OCI-LY1 (cell line): ENCODE data around the gene IQGAP2.

Experiments used
- CTCF ChIP-seq: fragments of 200-600 bp; sonication (generic), shearing (Covaris generic); IDR thresholded peaks from 2 replicates; pipeline ENCODE4 v1.5.1; 2017; ENCODE audit warnings: mild to moderate bottlenecking, antibody characterized with exemption, low read length, moderate library complexity, mixed read lengths
- EZH2 ChIP-seq: fragments of 200-600 bp; sonication (generic), shearing (Covaris generic); IDR thresholded peaks from 2 replicates; pipeline ENCODE4 v1.8.0; 2017; ENCODE audit warnings: borderline replicate concordance, mixed run types, mild to moderate bottlenecking, antibody characterized with exemption, low read length, moderate library complexity, mixed read lengths

- TF ChIP-seq CTCF (no peak), EZH2 (no peak)
Observed at GRCh38 chr5:76482984-76483383, 79.9 kb downstream of the IQGAP2 start.
